ENCODE measurements around the gene SLC25A13.

DNA sequence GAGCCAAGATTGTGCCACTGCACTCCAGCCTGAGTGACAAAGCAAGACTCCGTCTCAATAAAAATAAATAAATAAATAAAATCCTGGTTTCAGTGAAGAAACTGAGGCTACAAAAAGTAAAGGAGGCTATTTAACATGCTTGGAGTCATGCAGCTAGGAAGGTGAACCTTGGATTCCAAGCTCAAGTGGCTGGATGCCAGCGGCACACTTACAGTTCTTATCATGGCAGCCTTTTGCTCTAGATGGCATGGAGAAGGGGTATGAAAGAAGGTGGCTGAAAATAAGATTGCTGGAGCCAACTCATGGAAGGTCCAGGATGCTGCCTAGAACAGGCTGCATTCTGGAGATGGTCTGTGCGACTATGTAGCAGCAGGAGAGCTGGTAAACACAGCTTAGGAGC is 170.0 kb downstream of the SLC25A13 start:
- TF ChIP-seq POLR2AphosphoS5 (IDR thresholded peaks at IDR 0.05; ENCODE audit: low read depth, low read length), result no peak
- no peak for TF ChIP-seq POLR2A (IDR thresholded peaks at IDR 0.05; ENCODE audit: low read depth, low read length)
- no peak for TF ChIP-seq TAF1 (IDR thresholded peaks at IDR 0.05; ENCODE audit: low read depth, low read length)
- no peak for TF ChIP-seq POU2F2 (IDR thresholded peaks at IDR 0.05; ENCODE audit: low read depth, low read length)
- no peak for TF ChIP-seq SPI1 (IDR thresholded peaks at IDR 0.05; ENCODE audit: low read depth, low read length)

Measured in GM12891 (cell line).